Tibial artery (tissue), 4 donors: ENCODE measurements around the gene ICAM1.

Experiments used
- DNase-seq, 2 donors: peaks; one replicate each; pipeline ENCODE4 v3.0.0-alpha.2; 2019
- H3K27ac ChIP-seq, 2 donors: fragments of 200-600 bp; sonication (generic) in 1 of 2; 1 replicate in 1 of 2; 2 replicates in 1 of 2; pipeline ENCODE4 v1.5.1; 2018 to 2019; ENCODE audit warnings: mild to moderate bottlenecking in 1 of 2
- H3K27me3 ChIP-seq, 2 donors: fragments of 200-600 bp; sonication (generic) in 1 of 2; one replicate each; pipeline versions ENCODE4 v1.5.1 to v1.6.0; 2016 to 2019
- H3K36me3 ChIP-seq, 3 donors: fragments of 200-600 bp; sonication (generic) in 2 of 3; one replicate each; pipeline ENCODE4 v1.5.1; 2016 to 2019; ENCODE audit warnings: mild to moderate bottlenecking in 2 of 3
- H3K4me1 ChIP-seq, 4 donors: fragments of 200-600 bp; sonication (generic) in 2 of 4; 1 replicate in 3 of 4; 2 replicates in 1 of 4; pipeline ENCODE4 v1.5.1; 2016 to 2019
- H3K4me3 ChIP-seq, 2 donors: fragments of 200-600 bp; sonication (generic) in 1 of 2; 1 replicate in 1 of 2; 2 replicates in 1 of 2; pipeline ENCODE4 v1.5.1; 2018 to 2019; ENCODE audit warnings: mild to moderate bottlenecking in 2 of 2
- H3K9me3 ChIP-seq, 3 donors: fragments of 200-600 bp; sonication (generic) in 1 of 3; one replicate each; pipeline ENCODE4 v1.5.1; 2016 to 2019
- intact Hi-C: fragments of 100-400 bp; cut with DNase I; formaldehyde crosslinking; loops from one replicate; pipeline ENCODE4 v1.15.0; 2023; ENCODE audit warnings: low total_unique reads
- TF ChIP-seq, protein P1 (sequence below), 2 experiments: fragments of 200-600 bp in 1 of 2; fragments of 450-650 bp in 1 of 2; IDR thresholded peaks; one replicate each; pipeline ENCODE4 v1.5.1; 2017 to 2019; ENCODE audit warnings: antibody characterized with exemption in 2 of 2, mild to moderate bottlenecking in 1 of 2, moderate library complexity in 1 of 2

ICAM1 gene

GRCh38 chr19:10335352-10335985, 64.5 kb downstream of the ICAM1 start:
- TF ChIP-seq, protein P1, sequence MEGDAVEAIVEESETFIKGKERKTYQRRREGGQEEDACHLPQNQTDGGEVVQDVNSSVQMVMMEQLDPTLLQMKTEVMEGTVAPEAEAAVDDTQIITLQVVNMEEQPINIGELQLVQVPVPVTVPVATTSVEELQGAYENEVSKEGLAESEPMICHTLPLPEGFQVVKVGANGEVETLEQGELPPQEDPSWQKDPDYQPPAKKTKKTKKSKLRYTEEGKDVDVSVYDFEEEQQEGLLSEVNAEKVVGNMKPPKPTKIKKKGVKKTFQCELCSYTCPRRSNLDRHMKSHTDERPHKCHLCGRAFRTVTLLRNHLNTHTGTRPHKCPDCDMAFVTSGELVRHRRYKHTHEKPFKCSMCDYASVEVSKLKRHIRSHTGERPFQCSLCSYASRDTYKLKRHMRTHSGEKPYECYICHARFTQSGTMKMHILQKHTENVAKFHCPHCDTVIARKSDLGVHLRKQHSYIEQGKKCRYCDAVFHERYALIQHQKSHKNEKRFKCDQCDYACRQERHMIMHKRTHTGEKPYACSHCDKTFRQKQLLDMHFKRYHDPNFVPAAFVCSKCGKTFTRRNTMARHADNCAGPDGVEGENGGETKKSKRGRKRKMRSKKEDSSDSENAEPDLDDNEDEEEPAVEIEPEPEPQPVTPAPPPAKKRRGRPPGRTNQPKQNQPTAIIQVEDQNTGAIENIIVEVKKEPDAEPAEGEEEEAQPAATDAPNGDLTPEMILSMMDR (IDR thresholded peaks at IDR 0.05) = no peak
- intact Hi-C loops = no loop called here
- peak overlapping the region; percentile 65 for H3K4me3 ChIP-seq
- no peaks in the 10 kb centered on the region for H3K27me3 ChIP-seq
- no peaks in the 10 kb centered on the region for H3K9me3 ChIP-seq
- H3K36me3 ChIP-seq = peaks cover 0 to 4% (median 0%) of the 10 kb centered on the region in 3 donors
- no peak for DNase-seq
- H3K27ac ChIP-seq = peak overlapping the region; percentile 80 to 81
- peaks cover 0 to 30% (median 25%) of the 10 kb centered on the region in 4 donors for H3K4me1 ChIP-seq
